Endothelial cell of umbilical vein (primary cell): ENCODE measurements around the gene KCNH2. TPM values are rescaled to one million over a fixed set of nuclear protein-coding genes. Genes with fewer than 3 reads are reported as not detected.

Experiments used
- BruUV-seq: library from RNA; stranded (reverse); fragments of 400-500 nt; replicated peaks from 2 replicates; lab custom pipeline; 2021; lab: Mats Ljungman, UMichigan
- CTCF ChIA-PET: fragments of 300-600, 350-600 bp; sonication (Branson Sonifier 250); formaldehyde crosslinking; loops from one replicate; lab custom pipeline; 2021; ENCODE audit warnings: antibody characterized with exemption, inconsistent platforms; lab: Charles Lee
- POLR2A ChIA-PET: fragments of 300-600, 350-600 bp; sonication (Branson Sonifier 250); formaldehyde crosslinking; loops from one replicate; lab custom pipeline; 2021; ENCODE audit warnings: antibody characterized with exemption, inconsistent platforms; lab: Charles Lee
- DNase-seq: peaks from one replicate; pipeline ENCODE4 v3.0.0-alpha.2; 2011; ENCODE audit warnings: low read depth, low spot score
- FAIRE-seq: peaks from 2 replicates; lab custom pipeline; 2011; peaks lifted over from hg19 to GRCh38; lab: Jason Lieb, UNC
- H2AFZ ChIP-seq: 2 replicates; pipeline ENCODE4 v1.6.0; 2012; ENCODE audit warnings: low read depth, low read length, control low read depth, inconsistent platforms
- H3K27ac ChIP-seq: 2 replicates; pipeline ENCODE4 v1.5.1; 2011; ENCODE audit warnings: low read depth, mild to moderate bottlenecking, control low read depth, low read length, moderate library complexity; ENCODE audit not compliant: insufficient read depth
- H3K27me3 ChIP-seq, 2 experiments: 2 replicates each; pipeline versions ENCODE4 v1.6.0 to v1.6.1; 2011; ENCODE audit warnings: low read length in 2 of 2, mixed read lengths in 1 of 2; ENCODE audit not compliant: control insufficient read depth in 2 of 2, insufficient read depth in 2 of 2
- H3K36me3 ChIP-seq, 2 experiments: 2 replicates in 1 of 2; 3 replicates in 1 of 2; pipeline ENCODE4 v1.5.1; 2011; ENCODE audit warnings: low read length in 2 of 2, mild to moderate bottlenecking in 1 of 2, moderate library complexity in 1 of 2; ENCODE audit not compliant: control insufficient read depth in 2 of 2, insufficient read depth in 2 of 2; ENCODE audit errors: extremely low read depth in 1 of 2
- H3K4me1 ChIP-seq: 3 replicates; pipeline ENCODE4 v1.5.1; 2011; ENCODE audit warnings: mild to moderate bottlenecking, low read length; ENCODE audit not compliant: control insufficient read depth, insufficient read depth; ENCODE audit errors: extremely low read depth
- H3K4me2 ChIP-seq: 2 replicates; pipeline ENCODE4 v1.6.1; 2011; ENCODE audit warnings: low read length, control low read depth, mixed read lengths; ENCODE audit not compliant: insufficient read depth
- H3K4me3 ChIP-seq, 3 experiments: fragments of 200-600 bp in 1 of 3; sonication (generic), shearing (Covaris generic) in 1 of 3; replicated peaks in 1 of 3; 2 replicates each; pipeline ENCODE4 v1.5.1; 2011 to 2016; ENCODE audit warnings: control low read depth in 3 of 3, low read length in 3 of 3, mild to moderate bottlenecking in 2 of 3, inconsistent platforms in 1 of 3, low read depth in 1 of 3, moderate library complexity in 1 of 3; ENCODE audit not compliant: insufficient read depth in 1 of 3
- H3K79me2 ChIP-seq: 2 replicates; pipeline ENCODE4 v1.6.0; 2012; ENCODE audit warnings: low read length, inconsistent platforms; ENCODE audit not compliant: control insufficient read depth, insufficient read depth
- H3K9ac ChIP-seq: replicated peaks from 2 replicates; pipeline ENCODE3; 2011; ENCODE audit warnings: low read length, control low read depth; ENCODE audit not compliant: insufficient read depth; ENCODE audit errors: extremely low read depth
- H3K9me1 ChIP-seq: replicated peaks from 3 replicates; pipeline ENCODE4 v1.6.0; 2011; ENCODE audit warnings: mild to moderate bottlenecking, low read length; ENCODE audit not compliant: control insufficient read depth, insufficient read depth; ENCODE audit errors: extremely low read depth
- H3K9me3 ChIP-seq: replicated peaks from 2 replicates; pipeline ENCODE4 v1.5.1; 2012; ENCODE audit warnings: low read length, inconsistent platforms; ENCODE audit not compliant: control insufficient read depth, insufficient read depth
- H4K20me1 ChIP-seq: replicated peaks from 2 replicates; pipeline ENCODE3; 2011; ENCODE audit warnings: mild to moderate bottlenecking, low read length; ENCODE audit not compliant: control insufficient read depth, insufficient read depth; ENCODE audit errors: extremely low read depth
- CTCF ChIP-seq, 2 donors: IDR thresholded peaks; 1 replicate in 1 of 2; 2 replicates in 1 of 2; pipeline ENCODE4 v1.5.1; 2011; ENCODE audit warnings: low read length in 2 of 2, mild to moderate bottlenecking in 2 of 2, moderate library complexity in 2 of 2, control low read depth in 1 of 2, inconsistent platforms in 1 of 2, low read depth in 1 of 2; ENCODE audit not compliant: insufficient read depth in 1 of 2; ENCODE audit errors: extremely low read depth in 1 of 2
- FOS ChIP-seq: IDR thresholded peaks from 2 replicates; pipeline ENCODE4 v1.6.1; 2011; ENCODE audit warnings: mild to moderate bottlenecking, low read length, moderate library complexity, borderline replicate concordance; ENCODE audit not compliant: insufficient read depth
- MAX ChIP-seq: IDR thresholded peaks from 2 replicates; pipeline ENCODE4 v1.6.1; 2011; ENCODE audit not compliant: insufficient read depth, insufficient read length
- dilution Hi-C: fragments of 300-500 bp; cut with MboI; formaldehyde crosslinking; loops from one replicate; pipeline ENCODE4 v1.15.0; 2019; ENCODE audit warnings: low sequenced_read_pairs; ENCODE audit not compliant: extremely low pct_ligation_motif_present
- intact Hi-C: fragments of 100-400 bp; cut with micrococcal nuclease; formaldehyde crosslinking; loops from one replicate; pipeline ENCODE4 v1.10.0; 2022
- polyA plus RNA-seq, 4 experiments: library from polyadenylated mRNA; depleted of rRNA in 3 of 4; stranded (reverse) in 3 of 4; unstranded in 1 of 4; fragments of >200 nt; gene quantifications; 2 replicates each; pipeline versions ENCODE4 v1.2.1 to v1.2.3, GENCODE V29; 2011 to 2012; ENCODE audit warnings: missing spikeins in 1 of 4
- total RNA-seq: library from RNA; stranded (reverse); gene quantifications from 2 replicates; pipeline ENCODE4 v1.2.3, GENCODE V29; 2021

Gene KCNH2
- total and polyA plus RNA-seq, 2 donors (not counting 3 experiments of a cell fraction or from before 2014, with no cell fraction given), result 0.03 to 0.09 TPM

GRCh38 chr7:150963707-150964559 is 14.2 kb downstream of the KCNH2 start:
- Histone ChIP-seq H4K20me1 (no peaks in the 10 kb centered on the region), H3K4me2 (no peak overlapping the region), H3K9me3 (no peaks in the 10 kb centered on the region), H3K9ac (no peak overlapping the region), H2AFZ (no peak overlapping the region), H3K27ac (no peak overlapping the region), H3K4me3 (no peak overlapping the region), H3K27me3 (peaks cover 14 to 17% of the 10 kb centered on the region in 2 experiments), H3K9me1 (no peaks in the 10 kb centered on the region), H3K4me1 (no peaks in the 10 kb centered on the region), H3K36me3 (no peaks in the 10 kb centered on the region), H3K79me2 (no peaks in the 10 kb centered on the region)
- intact Hi-C loops (loop anchor here (1.0 to 2.0 kb wide), 6 partner anchors 24 to 208 kb away; no protein-coding TSS in a partner anchor), dilution Hi-C loops (no loop called here)
- no TSS peak for BruUV-seq
- DNase-seq, result no peak
- TF ChIP-seq FOS, result no peak
- ChIA-PET POLR2A (no interaction called here), CTCF (interaction anchor here (0.8 to 5.5 kb wide), 11 partner anchors 15 to 280 kb away, joined by 3 to 97 read pairs (median 18); no protein-coding TSS in a partner anchor)
- no peak for FAIRE-seq

- no peak overlapping the region for H3K4me3 ChIP-seq
- H3K27me3 ChIP-seq, result peaks cover 17 to 23% of the 10 kb centered on the region in 2 experiments
- H3K9ac ChIP-seq, result no peak overlapping the region
- intact Hi-C loops, result loop anchor here (1.0 to 2.0 kb wide), 6 partner anchors 26 to 210 kb away; no protein-coding TSS in a partner anchor
- CTCF ChIA-PET, result interaction anchor here (0.5 to 5.5 kb wide), 38 partner anchors 9 to 341 kb away, joined by 3 to 97 read pairs (median 4); partner anchors contain the start of genes ABCB8, CDK5, FASTK and SLC4A2
- H3K27ac ChIP-seq, result no peak overlapping the region
- DNase-seq (peak; percentile 36), FAIRE-seq (peak; percentile 71)
- H3K4me1 ChIP-seq, result no peaks in the 10 kb centered on the region
- H3K4me2 ChIP-seq, result no peak overlapping the region
- POLR2A ChIA-PET, result no interaction called here
- H3K79me2 ChIP-seq, result no peaks in the 10 kb centered on the region
- TF ChIP-seq CTCF (IDR thresholded peaks at IDR 0.05; ENCODE audit: extremely low read depth in 1 of 2, insufficient read depth in 1 of 2, low read depth in 1 of 2, low read length in 2 of 2), result peak; percentile 81 to 96
- no peak for TF ChIP-seq MAX
- no peaks in the 10 kb centered on the region for H3K9me1 ChIP-seq
- dilution Hi-C loops, result no loop called here
- no TSS peak for BruUV-seq
- no peaks in the 10 kb centered on the region for H3K9me3 ChIP-seq
- H4K20me1 ChIP-seq, result no peaks in the 10 kb centered on the region
- H2AFZ ChIP-seq, result no peak overlapping the region
- no peaks in the 10 kb centered on the region for H3K36me3 ChIP-seq
Observed at GRCh38 chr7:150962553-150963399, 15.3 kb downstream of the KCNH2 start.
